HTERT RPE-1 (cell line): Measurements from ENCODE around the gene B3GNT4.
"Not testable (repeated sequence)": the region's sequence is repeated elsewhere in the genome, so short reads cannot be mapped to it uniquely, and the experiment has no call there.

Experiments used
- in situ Hi-C: fragments of 300-500 bp; cut with MboI; formaldehyde crosslinking; loops from 4 replicates; pipeline ENCODE4 v1.14.3; 2020; ENCODE audit warnings: low sequenced_read_pairs

The B3GNT4 gene

DNA sequence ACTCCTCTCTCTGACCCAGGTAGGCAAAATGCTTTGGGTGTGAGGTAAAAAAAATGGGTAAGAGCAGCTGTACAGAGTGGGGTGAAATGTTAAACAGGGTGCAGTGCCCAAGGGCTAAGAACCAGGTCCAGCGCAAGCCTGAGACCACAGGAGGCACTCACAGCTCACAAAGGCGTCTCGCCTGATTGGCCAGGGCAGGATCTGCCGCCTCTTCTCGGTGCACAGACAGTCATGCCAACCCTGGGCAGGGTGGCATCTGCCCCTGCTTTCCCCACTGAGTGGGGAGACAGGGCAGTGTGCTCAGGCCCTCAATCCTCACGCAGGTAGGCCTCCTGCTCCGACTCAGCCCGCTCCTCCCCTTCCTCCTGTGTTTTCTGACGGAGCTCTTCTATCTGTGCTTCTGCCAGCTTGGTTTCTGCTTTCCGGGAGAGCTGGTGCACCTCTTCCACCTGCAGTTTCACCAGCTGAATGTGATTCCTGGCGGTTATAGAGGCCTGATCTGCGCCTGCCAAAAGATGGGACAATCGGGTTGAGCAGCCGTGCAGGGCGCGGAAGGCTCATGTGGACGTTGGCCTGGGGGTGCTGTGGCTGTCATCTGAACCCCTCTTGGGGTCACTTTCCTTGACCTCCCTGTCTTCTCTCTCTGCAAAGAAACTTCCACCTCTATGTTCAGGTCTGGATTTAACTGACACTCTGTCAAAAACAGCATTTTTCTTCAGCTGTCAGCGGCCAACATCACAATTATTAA is 4.7 kb downstream of the B3GNT4 start:
- in situ Hi-C loops = no loop called here

DNA sequence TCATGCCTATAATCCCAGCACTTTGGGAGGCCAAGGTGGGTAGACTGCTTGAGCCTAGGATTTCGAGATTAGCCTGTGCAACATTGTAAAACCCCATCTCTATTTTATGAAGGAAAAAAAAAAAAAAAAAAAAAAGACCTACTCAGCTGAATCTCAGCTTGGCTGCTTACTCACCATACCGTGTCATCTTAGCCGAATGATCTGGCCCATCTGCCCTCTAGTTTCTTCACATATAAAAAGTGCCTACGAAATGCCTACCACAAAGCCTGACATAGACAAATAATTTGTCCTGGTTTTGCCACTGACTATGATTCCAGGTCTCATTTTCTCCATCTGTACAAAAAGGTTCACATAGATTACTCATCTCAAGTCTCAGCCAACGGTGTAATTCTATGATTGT is 12.3 kb downstream of the B3GNT4 start:
- in situ Hi-C loops = no loop called here

DNA sequence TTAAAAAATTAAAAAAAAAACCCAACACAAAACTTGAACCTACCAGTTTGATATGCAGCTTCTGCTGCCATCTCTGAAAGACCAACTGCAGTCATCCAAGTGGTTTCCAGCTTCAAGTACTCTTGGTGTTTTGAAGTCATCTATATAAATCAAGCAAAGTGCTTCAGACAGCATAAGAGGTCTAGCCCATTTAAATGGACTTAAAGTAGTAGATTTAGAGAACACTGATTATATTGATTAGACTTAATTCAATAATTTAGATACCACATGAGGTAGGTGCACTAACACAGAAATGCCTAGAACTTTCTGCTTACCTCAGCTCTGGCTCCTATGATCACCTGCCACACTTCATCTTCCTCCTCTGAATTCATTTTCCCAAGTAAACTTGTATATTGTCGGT is 12.9 kb downstream of the B3GNT4 start:
- in situ Hi-C loops = no loop called here

DNA sequence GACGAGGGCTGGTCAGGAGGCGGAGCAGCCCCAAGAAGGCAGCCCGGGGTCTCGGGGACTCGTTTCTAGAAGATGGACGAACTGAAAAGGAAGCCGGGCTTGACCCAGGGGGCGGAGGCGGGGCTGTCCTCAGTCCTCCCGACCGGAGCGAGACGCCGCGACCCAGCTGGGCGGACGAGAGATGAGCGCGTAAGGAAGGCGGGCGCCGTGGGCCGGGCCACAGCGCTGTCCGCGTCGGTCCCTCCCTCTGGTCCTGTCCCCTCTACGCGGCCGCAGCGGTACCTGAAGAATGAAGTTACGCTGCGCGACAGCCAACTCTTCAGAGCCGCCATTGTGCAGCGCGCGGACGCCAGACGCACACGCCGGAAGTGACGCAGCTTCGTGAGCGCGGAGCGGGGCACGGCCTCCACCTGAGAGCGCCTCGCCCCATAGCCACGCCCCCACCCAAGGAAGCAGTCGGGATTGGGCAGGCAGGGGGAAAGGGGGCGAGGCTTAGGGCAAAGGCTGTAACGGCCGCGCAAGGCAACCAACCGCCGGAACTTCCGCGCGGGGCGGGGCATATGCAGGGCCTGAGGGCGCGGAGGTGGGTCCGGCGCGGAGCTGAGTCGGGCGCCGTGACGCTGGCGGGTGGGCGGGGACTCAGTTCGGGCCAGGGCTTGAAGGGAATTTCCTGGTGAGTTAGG is 22.3 kb downstream of the B3GNT4 start, which contains the start of gene DIABLO:
Gene DIABLO (minus strand): TSS at position 370 of the 683 bp plus-strand sequence. CDS start 38 bp downstream, at position 332.
- in situ Hi-C loops = no loop called here

DNA sequence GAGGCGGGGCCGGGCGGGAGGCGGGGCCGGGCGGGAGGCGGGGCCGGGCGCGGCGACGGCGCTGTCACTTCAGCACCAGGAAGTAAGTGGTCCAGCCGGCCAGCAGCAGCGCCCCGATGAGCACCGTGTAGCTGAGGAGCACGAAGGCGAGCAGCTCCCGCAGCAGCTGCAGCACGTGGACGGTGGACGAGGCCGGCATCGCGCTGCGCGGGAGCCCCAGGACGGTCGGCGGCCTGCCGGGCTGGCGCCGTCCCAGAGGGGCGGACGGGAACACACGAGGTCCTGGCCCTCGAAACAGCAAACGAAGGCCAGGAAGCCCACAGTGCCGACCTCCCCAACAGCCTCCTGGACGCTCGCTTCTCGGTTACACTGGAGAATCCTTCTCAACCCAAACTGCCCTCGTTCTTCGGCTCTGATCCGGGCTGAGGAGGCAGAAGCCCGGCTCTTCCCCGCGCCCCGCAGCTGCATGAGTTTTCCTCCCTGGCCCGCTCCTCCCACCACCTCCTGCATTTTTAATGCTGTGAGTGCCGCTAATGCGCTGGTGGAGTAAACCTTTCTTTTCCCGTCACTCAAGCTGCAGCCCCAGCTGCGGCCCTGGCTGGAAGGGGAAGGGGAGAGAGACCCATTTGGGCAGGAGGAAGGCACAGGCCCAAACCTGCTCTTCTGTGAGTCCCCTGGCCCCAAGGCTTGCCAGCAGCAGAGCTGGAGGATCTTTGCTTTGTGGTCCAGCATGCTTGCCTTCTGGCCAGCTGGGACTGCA is 23.0 kb downstream of the B3GNT4 start:
- in situ Hi-C loops = no loop called here

DNA sequence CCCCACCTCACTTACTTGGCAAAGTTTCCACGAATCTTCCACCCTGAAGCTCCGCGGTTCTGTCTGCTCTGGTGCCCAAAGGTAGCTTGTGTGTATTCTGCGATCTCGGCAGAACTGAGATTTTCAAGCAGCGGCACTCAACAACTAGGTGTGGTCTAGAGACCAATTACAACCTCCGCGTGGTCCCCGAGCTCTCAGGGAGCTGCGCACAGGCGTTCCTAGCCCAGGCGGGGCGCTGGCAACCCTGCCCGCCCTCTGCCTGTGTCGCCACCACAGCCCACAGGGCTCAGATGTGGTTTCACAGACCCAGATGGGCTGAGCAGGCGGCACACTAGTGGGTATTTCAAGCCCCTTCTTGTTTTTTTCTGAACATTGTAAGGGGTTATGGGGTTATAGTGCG is 23.8 kb downstream of the B3GNT4 start:
- in situ Hi-C loops = no loop called here

DNA sequence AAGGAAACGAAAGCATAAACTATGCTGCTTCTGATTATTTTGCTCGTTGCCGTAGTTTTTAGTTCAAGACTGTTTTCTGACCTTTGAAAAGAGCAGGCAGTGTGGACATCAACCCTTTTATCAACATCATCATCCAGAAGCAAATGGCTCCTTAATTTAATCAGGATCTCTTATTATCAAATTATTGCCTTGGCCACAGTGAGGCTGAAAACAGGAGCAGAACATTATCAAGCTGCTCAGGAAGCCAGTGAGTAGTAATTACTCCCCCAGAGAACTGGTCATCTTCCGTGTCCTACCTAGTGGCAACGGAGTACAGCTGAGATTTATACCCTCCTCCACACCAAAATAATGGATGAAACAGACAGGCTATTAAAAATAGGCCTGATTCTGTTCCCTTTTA is 24.6 kb downstream of the B3GNT4 start:
- in situ Hi-C loops = no loop called here

DNA sequence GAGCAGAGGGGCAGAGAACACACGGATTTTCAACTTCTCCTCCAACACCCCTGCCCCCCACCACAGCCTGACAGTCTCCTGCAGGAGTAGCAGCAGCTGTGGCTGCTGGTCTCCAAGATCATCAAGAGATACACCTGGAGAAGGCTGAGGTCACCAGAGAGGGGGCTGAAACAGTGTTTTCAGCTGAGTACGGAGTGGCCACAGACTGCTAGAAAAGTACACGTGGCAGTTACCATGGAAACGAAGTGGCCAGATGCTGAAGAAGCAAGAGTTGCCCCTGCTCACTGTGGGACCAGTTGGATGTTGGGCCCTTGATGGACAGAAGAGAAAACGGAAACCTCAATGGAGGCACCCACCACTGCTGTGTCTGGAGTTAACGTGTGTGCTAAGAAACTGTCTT is 27.3 kb downstream of the B3GNT4 start:
- in situ Hi-C loops = no loop called here

DNA sequence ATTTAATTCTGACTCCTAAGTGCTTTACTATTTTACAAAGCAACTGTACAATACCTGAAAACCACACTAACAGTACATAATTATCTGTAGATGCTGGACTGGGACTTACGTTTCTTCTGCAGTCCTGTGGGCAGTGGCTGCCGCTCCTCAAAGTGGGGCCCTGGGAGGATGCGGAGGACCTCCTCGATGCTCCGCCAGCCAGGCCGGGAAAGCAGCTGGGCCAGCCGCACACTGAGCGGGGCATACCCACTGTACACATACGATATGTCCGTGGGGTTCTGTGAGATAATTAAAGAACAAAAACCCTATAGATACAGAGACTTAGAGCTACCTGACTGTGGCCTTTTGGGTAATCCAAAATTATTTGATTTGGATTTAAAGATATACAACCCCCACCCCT is 29.2 kb downstream of the B3GNT4 start:
- in situ Hi-C loops = no loop called here

DNA sequence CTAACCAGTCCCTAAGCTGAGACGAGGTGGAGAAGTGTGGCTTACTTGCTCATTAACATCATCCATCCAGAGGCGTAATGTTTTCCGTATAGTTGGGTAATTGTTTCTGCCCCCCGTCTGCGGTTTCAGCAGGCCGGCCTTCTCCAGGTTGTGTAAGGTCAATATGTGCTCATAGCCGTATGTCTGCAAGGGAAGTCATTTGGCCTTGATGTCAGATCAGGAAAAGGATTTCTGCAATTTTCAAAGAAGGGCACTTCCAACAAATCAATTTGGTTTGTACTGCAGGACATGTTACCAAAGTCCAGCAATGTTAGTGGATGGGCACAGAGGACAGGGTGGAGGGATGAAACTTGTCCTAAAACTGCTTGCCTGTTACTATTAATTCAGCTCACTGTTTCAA is 32.2 kb downstream of the B3GNT4 start:
- in situ Hi-C loops = no loop called here

DNA sequence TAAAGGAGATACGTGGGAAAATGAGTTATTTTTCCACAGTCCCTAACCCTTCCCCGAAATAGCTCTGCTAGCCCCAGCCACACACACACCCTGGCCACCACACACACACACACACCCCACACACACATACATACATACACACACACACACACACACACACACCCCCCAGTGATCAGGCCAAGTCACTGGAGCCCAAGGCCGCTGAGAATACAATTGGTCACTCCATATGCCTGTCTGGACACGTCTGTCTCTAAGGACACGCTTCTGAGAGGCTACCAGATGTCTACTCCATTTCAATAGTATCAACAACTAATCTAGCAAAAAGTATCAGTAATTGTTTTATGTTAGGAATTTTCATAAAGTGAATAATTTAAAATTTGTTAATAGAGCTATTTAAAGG is 35.4 kb downstream of the B3GNT4 start:
- in situ Hi-C loops = no loop called here

DNA sequence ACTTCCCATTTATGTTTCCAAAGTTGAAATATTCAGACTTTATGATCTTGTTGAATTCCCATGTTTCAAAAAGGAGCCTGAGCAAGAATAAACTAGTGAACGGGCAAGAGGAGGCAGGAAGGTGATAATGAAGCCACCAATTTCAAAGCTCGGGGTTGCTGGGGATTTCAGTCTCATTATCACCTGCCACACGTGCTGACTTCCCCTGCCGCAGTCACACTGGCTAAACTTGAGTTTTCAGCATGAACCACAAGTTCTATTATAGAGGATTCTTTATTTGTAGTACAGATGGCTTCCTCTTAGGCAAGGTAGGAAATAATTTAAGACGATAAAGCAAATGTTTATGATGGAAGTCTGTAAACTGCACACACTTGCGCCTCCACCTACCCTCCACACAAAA is 40.5 kb downstream of the B3GNT4 start:
- in situ Hi-C loops = no loop called here

DNA sequence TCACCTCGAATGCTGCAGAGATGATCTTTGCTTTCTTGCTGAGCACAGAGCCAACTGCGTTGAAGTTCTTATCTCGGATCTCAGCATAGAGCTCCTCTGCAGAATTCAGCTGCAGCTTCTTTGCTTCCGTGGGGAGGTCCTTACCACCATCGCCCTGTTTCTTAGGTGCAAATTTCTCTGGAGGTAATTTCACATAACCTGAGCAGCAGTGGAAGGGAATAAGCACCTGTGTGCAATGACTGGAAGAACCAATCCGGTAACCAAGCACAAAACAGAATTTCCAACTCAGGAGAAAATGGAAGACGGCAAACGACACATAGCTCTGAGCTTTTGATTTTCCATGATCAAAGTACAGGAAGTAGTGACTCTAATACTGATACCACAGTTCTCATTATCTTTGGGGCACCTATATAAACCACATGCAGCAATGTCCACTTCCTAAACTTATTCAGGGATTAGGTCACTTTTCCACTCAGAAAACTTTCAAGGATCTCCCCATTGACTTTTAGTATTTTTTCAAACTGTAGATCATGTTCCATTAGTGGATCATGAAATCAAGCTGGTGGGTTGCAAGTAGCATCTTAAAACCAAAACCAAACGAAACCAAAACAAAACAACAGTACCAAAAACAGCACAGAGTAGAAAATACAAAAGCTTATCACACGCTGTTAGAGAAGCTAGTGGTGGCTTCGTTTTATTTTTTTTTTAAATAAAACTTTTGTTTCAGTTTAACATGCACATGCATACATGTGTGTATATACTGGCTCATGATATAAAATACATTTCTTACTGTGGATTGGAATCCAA is 41.3 kb downstream of the B3GNT4 start:
- in situ Hi-C loops = no loop called here

DNA sequence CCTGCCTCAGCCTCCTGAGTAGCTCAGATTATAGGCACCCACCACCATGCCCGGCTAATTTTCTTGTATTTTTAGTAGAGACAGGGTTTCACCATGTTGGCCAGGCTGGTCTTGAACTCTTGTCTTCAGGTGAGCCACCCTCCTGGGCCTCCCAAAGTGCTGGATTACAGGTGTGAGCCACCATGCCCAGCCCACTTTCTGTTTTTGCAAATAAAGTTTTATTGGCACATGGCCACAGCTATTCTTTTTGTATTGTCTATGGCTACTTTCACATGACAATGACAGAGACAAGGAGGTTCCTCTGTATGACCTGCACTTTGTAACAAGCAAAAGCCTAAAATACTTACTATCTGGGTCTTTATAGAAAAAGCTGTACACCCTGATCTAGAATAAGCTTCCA is 42.0 kb downstream of the B3GNT4 start:
- in situ Hi-C loops = no loop called here

DNA sequence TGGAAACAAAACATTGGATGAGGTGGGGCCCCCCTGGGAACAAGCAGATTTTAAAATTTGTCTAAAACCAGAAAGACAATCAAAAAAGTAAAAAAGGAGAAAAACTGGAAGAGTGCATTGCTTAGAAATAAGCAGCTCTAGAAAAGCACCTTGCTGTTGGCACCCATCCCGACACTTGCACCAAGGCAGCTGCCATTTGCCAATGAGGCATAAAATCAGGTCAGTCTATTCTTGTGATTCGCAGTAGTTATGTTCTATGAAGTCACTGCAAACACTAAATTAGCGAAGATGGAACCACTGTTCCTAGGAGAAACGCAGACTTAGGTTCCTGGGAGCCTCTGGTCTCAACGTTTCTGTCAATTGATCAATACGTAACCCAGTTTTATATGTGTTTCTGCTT is 46.5 kb downstream of the B3GNT4 start:
- in situ Hi-C loops = no loop called here

DNA sequence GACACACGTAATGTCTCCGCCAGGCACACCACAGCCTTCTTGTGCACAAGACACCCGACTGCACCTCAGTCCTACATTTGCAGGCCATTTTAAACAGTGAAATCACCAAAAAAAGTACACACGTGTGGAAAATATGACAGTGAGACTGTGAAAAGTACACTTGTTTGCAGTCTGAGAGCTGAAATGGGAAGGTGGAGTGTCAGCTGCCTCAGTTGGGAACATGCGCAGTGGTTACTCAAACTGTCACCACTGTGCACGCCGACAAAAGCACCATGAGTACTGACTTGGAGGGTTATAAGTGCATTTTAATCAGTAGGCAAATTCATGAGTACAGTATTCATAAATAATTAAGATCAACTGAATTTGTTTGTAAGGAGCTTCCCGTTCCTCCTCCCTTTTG is 47.0 kb downstream of the B3GNT4 start:
- in situ Hi-C loops = no loop called here

DNA sequence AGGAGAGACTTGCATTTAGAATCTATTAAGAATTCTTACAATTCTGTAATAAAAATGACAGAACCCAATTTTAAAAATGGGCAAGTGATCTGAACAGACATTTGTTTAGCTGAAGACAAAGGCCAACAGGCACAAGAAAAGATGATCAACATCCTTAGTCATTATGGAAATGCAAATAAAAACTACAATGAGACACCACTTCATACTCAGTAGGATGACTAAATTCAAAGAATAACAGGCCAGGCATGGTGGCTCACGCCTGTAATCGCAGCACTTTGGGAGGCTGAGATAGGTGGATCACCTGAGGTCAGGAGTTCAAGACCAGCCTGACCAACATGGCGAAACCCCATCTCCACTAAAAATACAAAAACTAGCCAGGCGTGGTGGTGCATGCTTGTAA is 55.0 kb downstream of the B3GNT4 start:
- in situ Hi-C loops = not testable (repeated sequence)
